ENCODE data around the gene SIRT5. TPM values are rescaled to one million over a fixed set of nuclear protein-coding genes. Genes with fewer than 3 reads are reported as not detected.

Gene SIRT5
- total RNA-seq, 4 donors from 2014 or later: 10.5 to 20.4 (median 12.4) TPM

GRCh38 chr6:13535306-13535705, 39.1 kb upstream of the SIRT5 start:
- 94 to 98% methylated on average over 3 of the region's 3 CpGs for WGBS, 2 donors
- Histone ChIP-seq H3K4me1 (no peaks in the 10 kb centered on the region), H3K4me3 (replicated peaks in 1 of 3) (no peak overlapping the region), H3K27ac (no peak overlapping the region), H3K27me3 (no peaks in the 10 kb centered on the region), H3K9me3 (no peaks in the 10 kb centered on the region), H3K36me3 (no peaks in the 10 kb centered on the region)
- intact Hi-C loops (cut with DNase I): no loop called here
- no peak for DNase-seq
- TF ChIP-seq, protein P1, sequence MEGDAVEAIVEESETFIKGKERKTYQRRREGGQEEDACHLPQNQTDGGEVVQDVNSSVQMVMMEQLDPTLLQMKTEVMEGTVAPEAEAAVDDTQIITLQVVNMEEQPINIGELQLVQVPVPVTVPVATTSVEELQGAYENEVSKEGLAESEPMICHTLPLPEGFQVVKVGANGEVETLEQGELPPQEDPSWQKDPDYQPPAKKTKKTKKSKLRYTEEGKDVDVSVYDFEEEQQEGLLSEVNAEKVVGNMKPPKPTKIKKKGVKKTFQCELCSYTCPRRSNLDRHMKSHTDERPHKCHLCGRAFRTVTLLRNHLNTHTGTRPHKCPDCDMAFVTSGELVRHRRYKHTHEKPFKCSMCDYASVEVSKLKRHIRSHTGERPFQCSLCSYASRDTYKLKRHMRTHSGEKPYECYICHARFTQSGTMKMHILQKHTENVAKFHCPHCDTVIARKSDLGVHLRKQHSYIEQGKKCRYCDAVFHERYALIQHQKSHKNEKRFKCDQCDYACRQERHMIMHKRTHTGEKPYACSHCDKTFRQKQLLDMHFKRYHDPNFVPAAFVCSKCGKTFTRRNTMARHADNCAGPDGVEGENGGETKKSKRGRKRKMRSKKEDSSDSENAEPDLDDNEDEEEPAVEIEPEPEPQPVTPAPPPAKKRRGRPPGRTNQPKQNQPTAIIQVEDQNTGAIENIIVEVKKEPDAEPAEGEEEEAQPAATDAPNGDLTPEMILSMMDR (IDR thresholded peaks at IDR 0.05): no peak
- no peak for TF ChIP-seq POLR2A (IDR thresholded peaks at IDR 0.05)

GRCh38 chr6:13536796-13537526, 37.4 kb upstream of the SIRT5 start:
- intact Hi-C loops (cut with DNase I): no loop called here
- H3K4me3 ChIP-seq (replicated peaks in 1 of 3): no peak overlapping the region
- no peaks in the 10 kb centered on the region for H3K27me3 ChIP-seq
- H3K27ac ChIP-seq: no peak overlapping the region
- H3K4me1 ChIP-seq: no peaks in the 10 kb centered on the region
- DNase-seq: no peak
- WGBS, 2 donors: 90 to 91% methylated on average over 4 of the region's 4 CpGs
- no peak for TF ChIP-seq POLR2A (IDR thresholded peaks at IDR 0.05)
- TF ChIP-seq, protein P1 (IDR thresholded peaks at IDR 0.05): no peak
- H3K36me3 ChIP-seq: no peaks in the 10 kb centered on the region
- H3K9me3 ChIP-seq: no peaks in the 10 kb centered on the region

DNA sequence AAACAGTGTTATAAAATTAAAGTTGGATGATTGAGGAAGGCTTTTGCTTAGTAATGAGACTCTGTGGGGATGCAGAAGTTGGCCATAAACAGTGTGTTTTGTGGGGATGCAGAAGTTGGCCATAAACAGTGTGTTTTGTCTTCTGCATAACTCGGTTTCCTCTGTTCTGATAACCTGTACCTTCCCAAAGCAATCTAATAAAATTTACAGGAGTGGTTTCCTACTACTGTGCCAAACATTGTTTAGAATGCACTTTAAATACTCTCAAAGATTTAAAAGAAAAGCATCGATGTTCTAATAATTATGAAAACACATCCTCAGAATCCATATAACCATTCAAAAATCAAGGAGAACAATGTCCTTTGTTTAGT, 36.9 kb upstream of the SIRT5 start:
- Histone ChIP-seq H3K9me3 (no peaks in the 10 kb centered on the region), H3K27me3 (no peaks in the 10 kb centered on the region), H3K27ac (no peak overlapping the region), H3K4me1 (no peaks in the 10 kb centered on the region), H3K36me3 (no peaks in the 10 kb centered on the region), H3K4me3 (replicated peaks in 1 of 3) (no peak overlapping the region)
- 68 to 74% methylated on average over 2 of the region's 2 CpGs for WGBS, 2 donors
- intact Hi-C loops (cut with DNase I): no loop called here
- DNase-seq: no peak
- TF ChIP-seq POLR2A (IDR thresholded peaks at IDR 0.05): no peak
- TF ChIP-seq, protein P1 (IDR thresholded peaks at IDR 0.05): no peak

GRCh38 chr6:13538084-13538483, 36.3 kb upstream of the SIRT5 start:
- Histone ChIP-seq H3K4me1 (no peaks in the 10 kb centered on the region), H3K27ac (no peak overlapping the region), H3K9me3 (no peaks in the 10 kb centered on the region), H3K36me3 (no peaks in the 10 kb centered on the region), H3K4me3 (replicated peaks in 1 of 3) (no peak overlapping the region), H3K27me3 (no peaks in the 10 kb centered on the region)
- no peak for TF ChIP-seq POLR2A (IDR thresholded peaks at IDR 0.05)
- TF ChIP-seq, protein P1 (IDR thresholded peaks at IDR 0.05): peak in 4 of 6 experiments; percentile 30 to 54 (median 48)
- WGBS, 2 donors: 65 to 75% methylated on average over 2 of the region's 2 CpGs
- intact Hi-C loops (cut with DNase I): no loop called here
- no peak for DNase-seq

DNA sequence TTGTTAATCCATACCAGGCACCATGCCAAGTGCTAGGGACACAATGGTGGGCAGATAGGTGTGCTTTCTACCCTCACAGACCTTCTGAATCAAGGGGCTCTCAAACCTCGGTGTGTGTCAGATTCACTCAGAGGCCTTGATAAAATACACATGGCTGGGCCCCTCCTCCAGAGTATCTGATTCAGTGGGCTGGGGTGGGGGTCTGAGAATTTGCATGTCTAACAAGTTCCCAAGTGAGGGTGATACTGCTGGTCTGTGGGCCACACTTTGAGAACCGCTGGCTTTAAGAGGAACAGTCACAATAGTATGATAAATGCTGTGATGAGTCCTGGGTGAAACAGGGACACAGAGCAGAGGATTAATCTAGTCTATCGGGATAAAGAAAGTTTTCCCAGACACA, 35.8 kb upstream of the SIRT5 start:
- WGBS, 2 donors: 67 to 78% methylated on average over 3 of the region's 3 CpGs
- intact Hi-C loops (cut with DNase I): no loop called here
- Histone ChIP-seq H3K4me1 (no peaks in the 10 kb centered on the region), H3K27me3 (no peaks in the 10 kb centered on the region), H3K27ac (no peak overlapping the region), H3K36me3 (no peaks in the 10 kb centered on the region), H3K4me3 (replicated peaks in 1 of 3) (no peak overlapping the region), H3K9me3 (no peaks in the 10 kb centered on the region)
- DNase-seq: no peak
- TF ChIP-seq POLR2A (IDR thresholded peaks at IDR 0.05): no peak
- TF ChIP-seq, protein P1 (IDR thresholded peaks at IDR 0.05): no peak

Measured in thyroid gland (tissue), 4 donors.